HG03520 (cell line): ENCODE measurements around the gene ASB9.
"Not testable (repeated sequence)": the region's sequence is repeated elsewhere in the genome, so short reads cannot be mapped to it uniquely, and the experiment has no call there.

Experiments
- ATAC-seq: cut with Tn5 transposase; IDR thresholded peaks from one replicate; pipeline ENCODE4 v1.9.1; 2021; ENCODE audit warnings: mild to moderate bottlenecking, moderate library complexity; ENCODE audit not compliant: unreplicated experiment

Gene ASB9

GRCh38 chrX:15269618-15270521 is at the start of gene ASB9:
Gene ASB9 (minus strand): TSS chrX:15270083. CDS start chrX:15269874, 209 bp downstream.
- ATAC-seq, result no peak

DNA sequence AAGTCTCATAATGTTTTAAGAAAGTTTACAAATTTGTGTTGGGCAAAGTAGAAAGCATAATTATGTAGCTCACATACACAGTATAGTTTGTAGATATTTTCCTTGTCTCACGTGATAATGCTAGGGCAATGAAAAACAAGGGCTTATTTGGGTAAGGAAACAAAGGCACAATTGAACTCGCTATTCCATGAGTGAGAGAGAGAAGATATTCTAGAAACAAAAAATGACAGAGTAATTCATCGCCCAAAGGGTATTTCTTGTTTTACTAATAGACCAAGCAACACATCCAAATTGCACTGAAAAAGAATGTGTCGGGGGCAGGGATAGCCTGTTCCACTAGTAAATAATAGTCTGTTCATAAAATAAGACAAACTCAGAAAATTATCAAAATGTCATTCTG is 49.2 kb upstream of the ASB9 start:
- no peak for ATAC-seq

DNA sequence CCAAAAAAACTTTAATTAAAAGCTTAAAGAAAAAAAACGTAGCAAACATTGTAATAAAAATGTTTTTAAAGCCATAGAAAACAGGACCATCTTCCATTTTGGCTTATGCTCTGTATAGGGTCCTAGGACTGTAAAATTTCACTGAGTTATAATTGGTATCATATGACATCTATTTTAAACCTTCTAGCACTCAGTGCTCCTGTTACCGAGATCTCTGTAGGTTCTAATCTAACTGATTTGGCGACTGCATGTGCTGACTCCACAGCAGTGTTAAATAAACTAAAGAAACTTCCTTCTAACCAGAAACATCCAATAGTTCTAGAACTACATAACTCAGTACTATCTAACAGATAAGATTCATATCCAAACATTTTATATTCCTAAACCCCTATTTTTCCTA is 45.6 kb upstream of the ASB9 start, which contains the start of gene ASB11:
ASB11 (minus strand) TSS at position 132 of the 400 bp plus-strand sequence; CDS start at position 97, 35 bp downstream.
- no peak for ATAC-seq

- ATAC-seq, result no peak
Measured at GRCh38 chrX:15314472-15314871, 44.6 kb upstream of the ASB9 start.

DNA sequence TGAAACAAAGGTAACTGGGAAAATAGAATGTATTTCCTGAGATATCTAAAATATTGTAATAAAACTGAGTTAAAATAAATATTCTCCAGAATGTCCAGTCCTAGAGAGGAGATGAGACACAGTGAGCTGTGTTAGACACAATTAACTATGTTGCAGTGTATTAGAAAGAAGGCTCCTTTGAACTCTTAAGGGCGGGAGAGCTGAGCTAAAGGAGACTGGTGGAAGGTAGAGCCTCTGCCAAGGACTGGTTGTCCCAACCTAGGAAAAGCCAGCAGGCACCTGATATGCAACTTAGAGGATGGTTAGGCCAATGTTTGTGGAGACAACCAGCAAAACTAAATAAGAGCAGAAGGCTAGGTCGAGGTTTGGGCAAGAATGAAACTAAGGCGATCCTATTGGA is 41.2 kb upstream of the ASB9 start:
- no peak for ATAC-seq

DNA sequence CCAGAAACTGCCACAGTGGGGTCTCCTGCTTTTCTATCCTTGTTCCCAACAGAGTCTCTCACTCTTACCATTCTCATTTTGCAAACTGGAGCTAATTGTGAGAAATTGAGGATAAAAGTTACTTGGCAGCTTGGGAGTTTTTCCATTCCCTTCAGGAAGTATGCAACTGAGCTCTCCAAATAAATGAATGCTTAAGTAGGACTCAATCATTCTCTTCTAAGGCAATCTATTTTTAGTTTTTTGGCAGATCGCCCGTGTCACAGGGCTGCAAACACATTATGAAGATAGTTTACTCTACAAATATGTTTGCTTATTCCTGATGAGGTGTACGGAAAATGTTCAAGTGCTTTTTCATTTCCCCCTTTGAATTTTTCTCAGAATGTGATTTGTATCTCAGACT is 40.2 kb upstream of the ASB9 start:
- ATAC-seq, result no peak

GRCh38 chrX:15305899-15306298 is 36.0 kb upstream of the ASB9 start:
- not testable (repeated sequence) for ATAC-seq

GRCh38 chrX:15301924-15302323 is 32.0 kb upstream of the ASB9 start:
- no peak for ATAC-seq

- no peak for ATAC-seq
Measured at GRCh38 chrX:15299941-15300851, 30.3 kb upstream of the ASB9 start.

DNA sequence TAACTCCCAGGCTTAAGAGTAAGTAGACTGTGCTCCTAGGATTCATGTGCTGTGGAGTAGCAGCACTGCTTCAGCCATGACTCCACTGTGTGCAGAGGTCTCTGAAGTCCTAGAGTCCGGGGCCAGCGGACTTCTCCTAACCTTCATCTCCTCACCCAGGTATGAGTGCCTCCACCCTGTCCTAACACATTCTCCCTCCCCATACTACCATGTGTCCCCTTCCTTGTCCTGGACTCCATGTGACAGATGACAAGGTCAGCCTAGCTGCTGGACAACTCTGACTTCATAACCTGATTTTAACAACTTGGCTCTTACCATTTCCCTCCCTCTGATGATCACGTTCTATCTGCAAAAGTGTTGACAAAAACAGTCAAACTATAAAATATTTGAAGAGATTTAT is 28.9 kb upstream of the ASB9 start:
- ATAC-seq, result no peak

GRCh38 chrX:15298201-15298600 is 28.3 kb upstream of the ASB9 start:
- no peak for ATAC-seq

- ATAC-seq, result no peak
Measured at GRCh38 chrX:15293451-15293850, 23.6 kb upstream of the ASB9 start.

DNA sequence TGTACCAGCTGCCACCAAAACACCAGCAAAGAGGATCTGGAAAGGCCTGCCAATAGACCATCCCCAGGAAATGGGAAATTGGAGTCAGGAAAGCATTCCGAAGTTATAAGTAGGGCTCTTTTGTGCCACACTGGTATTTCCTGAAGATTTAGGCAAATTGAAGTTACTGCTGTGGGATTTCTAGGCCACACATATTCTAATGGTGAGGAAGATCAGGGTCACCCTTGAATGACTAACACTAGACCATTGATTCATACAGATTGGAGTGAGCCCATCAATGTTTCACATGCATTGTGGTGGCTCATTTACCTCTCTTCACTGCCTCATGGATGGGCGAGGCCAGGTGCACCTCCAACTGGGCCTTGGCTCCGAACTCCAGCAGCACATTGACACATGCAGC is 23.0 kb upstream of the ASB9 start:
- no peak for ATAC-seq

DNA sequence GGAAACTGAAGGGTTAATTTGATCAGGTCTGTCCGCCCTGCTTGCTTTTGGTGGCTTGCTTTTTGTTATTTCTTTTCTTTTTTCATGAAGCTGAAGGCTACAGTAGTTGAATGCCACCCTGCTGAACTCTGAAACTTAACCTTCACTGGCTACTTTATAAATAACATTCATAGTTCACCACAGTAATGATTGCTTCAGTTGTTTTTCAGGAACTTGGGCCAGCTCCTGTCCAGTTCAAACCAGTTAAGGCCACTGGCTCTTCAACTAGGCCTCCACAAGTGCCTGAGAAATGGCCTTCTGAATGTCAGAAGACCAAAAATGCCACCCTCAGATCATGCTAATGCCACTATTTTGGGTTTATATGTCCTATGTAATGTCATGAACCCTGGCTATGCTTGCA is 7.7 kb upstream of the ASB9 start:
- no peak for ATAC-seq

GRCh38 chrX:15274946-15275345 is 5.1 kb upstream of the ASB9 start:
- no peak for ATAC-seq

GRCh38 chrX:15273275-15273674 is 3.4 kb upstream of the ASB9 start:
- ATAC-seq, result not testable (repeated sequence)

DNA sequence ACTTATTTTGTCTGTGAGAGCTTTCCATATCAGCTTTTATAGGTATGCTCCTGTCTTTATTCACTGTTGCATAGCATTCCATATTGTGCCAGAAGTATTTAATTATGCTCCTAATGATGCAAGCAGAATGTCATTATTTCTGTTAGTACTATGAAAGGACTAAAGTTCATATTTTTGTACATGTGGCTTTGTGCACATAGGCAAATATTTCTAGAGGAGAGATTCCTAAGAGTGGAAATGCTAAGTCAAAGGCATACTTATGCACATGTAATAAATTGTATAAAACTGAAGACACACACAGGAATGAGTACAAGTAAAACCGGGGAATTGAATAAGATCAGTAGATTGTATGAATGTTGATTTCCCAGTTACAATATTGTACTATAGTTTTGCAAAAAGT is 1.9 kb upstream of the ASB9 start:
- ATAC-seq, result no peak

DNA sequence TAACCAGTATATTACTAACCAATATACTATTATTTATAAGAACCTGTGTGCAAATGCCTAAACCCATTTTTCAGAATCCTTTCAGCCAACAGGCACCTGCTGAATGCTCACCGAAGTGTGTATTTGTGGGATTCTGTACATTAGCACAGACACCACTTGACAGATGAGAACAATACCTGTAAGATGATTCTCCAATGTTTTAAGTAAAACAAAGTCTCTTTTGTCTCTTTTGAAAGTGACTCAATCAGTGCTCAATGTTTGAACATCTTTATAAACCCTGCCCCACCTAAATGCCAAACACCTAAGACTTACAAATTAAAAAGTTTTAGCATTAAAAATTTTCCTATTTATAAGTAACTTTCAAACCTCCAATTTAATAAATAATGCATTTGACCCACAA is 763 bp downstream of the ASB9 start:
- no peak for ATAC-seq

GRCh38 chrX:15254852-15255251 is 15.0 kb downstream of the ASB9 start:
- no peak for ATAC-seq

- ATAC-seq, result no peak
Measured at GRCh38 chrX:15245896-15246295, 24.0 kb downstream of the ASB9 start.

- no peak for ATAC-seq
Measured at GRCh38 chrX:15244421-15244820, 25.5 kb downstream of the ASB9 start.
